Measurements from ENCODE around the gene DAGLA.

- TF ChIP-seq FOXM1 (IDR thresholded peaks at IDR 0.05; ENCODE audit: borderline replicate concordance): no peak
- TF ChIP-seq LEF1 (IDR thresholded peaks at IDR 0.05; ENCODE audit: borderline replicate concordance): no peak
- no peak for TF ChIP-seq ZNF384 (IDR thresholded peaks at IDR 0.05)
These were observed 51.9 kb downstream of the DAGLA start for GRCh38 chr11:61731952-61732675.
